GM12864 (cell line): ENCODE measurements around the gene TUBA4A.
"Not testable (repeated sequence)": the region's sequence is repeated elsewhere in the genome, so short reads cannot be mapped to it uniquely, and the experiment has no call there.

Experiments used
- DNase-seq: peaks from one replicate; pipeline ENCODE4 v3.0.0-alpha.2; 2011; ENCODE audit warnings: low read depth
- H3K4me3 ChIP-seq: 2 replicates; pipeline ENCODE4 v1.5.1; 2011; ENCODE audit warnings: mild to moderate bottlenecking, low read depth, low read length, control low read depth
- TF ChIP-seq, protein P1 (sequence below): IDR thresholded peaks from 2 replicates; pipeline ENCODE4 v1.5.1; 2011; ENCODE audit warnings: low read depth, mild to moderate bottlenecking, moderate library complexity, low read length, control low read depth, inconsistent platforms; ENCODE audit errors: missing control alignments

Gene TUBA4A

DNA sequence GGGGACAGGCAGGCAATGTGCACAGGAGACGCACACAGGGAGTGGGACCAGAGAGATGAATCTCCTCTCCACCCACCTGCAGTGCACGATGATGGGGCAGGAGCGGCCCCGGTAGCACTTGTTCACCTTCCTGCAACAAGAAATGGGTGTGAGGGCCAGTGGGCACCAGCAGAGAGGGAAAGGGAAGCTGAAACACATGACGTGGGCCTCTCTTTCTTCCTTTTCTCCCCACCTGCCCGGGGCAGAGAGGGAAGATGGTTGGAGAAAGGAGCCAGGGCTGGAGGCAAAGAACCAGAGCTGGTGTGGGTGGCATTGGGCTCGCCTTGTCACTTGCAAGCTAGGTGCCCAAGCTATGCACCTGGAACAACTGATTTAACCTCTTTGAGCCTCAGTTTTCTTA is 37.7 kb upstream of the TUBA4A start:
- TF ChIP-seq, protein P1, sequence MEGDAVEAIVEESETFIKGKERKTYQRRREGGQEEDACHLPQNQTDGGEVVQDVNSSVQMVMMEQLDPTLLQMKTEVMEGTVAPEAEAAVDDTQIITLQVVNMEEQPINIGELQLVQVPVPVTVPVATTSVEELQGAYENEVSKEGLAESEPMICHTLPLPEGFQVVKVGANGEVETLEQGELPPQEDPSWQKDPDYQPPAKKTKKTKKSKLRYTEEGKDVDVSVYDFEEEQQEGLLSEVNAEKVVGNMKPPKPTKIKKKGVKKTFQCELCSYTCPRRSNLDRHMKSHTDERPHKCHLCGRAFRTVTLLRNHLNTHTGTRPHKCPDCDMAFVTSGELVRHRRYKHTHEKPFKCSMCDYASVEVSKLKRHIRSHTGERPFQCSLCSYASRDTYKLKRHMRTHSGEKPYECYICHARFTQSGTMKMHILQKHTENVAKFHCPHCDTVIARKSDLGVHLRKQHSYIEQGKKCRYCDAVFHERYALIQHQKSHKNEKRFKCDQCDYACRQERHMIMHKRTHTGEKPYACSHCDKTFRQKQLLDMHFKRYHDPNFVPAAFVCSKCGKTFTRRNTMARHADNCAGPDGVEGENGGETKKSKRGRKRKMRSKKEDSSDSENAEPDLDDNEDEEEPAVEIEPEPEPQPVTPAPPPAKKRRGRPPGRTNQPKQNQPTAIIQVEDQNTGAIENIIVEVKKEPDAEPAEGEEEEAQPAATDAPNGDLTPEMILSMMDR, result no peak
- DNase-seq, result no peak
- H3K4me3 ChIP-seq, result no peak overlapping the region

DNA sequence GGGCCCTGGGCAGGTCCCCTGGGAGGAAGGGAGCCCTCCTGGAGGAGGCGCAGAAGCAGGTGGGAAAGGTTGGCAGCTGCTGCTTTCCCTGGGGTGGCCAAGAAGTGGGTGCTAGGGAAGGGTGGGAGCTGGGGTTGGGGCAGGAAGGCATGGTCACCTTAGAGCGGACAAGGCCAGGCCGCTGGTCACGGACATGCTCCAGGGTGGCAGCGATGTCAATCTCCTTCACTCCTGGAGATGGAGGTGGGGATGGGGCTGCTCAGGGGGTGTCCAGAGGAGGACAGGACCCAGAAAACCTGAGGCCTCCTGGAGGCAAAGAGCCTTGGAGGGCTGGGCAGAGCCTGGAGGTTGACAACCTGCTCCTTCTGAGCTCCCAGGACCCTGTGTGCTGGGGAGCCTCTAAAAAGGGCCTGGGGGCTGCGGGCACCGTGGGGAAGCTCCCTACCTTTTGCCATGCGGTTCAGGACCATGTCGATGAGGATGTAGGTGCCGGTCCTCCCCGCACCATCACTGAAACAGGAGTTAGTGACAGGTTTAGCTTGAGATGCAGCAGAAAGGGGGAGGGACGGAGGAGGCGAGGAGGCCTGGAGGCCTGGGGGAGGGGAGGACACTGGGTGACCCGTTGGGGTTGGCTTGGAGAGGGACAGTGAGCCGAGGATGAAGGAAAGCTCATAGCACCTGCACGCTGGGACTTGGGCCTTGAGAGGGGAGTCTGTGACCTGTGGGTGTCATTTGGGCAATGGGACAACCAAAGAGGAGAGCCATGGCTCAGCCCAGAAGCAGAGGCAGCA is 36.9 kb upstream of the TUBA4A start:
- no peak overlapping the region for H3K4me3 ChIP-seq
- TF ChIP-seq, protein P1, result no peak
- DNase-seq, result no peak

DNA sequence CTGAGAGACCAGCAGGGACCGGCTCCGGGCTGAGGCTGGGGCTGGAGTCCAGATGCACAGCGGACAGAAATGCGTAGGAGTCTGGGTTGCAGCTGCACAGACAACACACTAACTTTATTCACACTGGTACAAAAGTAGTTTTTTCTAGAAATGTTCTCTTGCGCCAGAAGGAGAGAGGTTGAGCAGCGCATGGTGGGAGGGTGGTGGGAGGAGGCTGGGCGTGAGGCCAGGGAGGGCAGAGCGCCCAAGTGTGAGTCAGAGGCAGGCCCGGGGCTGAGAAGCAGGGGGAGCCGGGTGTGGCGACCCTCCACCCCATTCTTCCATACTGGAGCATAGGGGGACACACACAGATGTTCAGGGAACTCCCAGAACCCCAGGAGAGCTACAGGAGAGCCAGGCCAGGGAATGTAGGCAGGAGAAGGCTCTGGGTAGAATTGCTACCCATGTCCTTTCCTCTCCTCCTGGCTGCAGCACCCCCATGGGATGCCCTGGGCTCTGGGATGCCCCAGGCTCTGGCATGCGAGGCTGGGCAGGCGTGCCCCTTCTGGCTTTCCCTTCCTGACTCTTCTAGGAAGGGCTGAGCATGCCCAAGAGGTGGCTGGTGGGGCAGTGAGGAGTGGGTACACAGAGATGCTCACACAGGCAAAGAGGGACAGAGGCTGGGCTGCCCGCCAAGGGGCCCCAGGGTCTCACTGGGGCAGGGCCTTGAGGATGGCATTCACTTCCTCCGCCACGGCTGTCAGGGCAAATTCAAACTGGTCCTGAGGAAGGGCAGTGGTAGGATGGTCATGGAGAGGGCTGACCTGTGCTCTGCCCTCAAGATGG is 36.0 kb upstream of the TUBA4A start:
- DNase-seq, result no peak
- TF ChIP-seq, protein P1, result no peak
- H3K4me3 ChIP-seq, result no peak overlapping the region

DNA sequence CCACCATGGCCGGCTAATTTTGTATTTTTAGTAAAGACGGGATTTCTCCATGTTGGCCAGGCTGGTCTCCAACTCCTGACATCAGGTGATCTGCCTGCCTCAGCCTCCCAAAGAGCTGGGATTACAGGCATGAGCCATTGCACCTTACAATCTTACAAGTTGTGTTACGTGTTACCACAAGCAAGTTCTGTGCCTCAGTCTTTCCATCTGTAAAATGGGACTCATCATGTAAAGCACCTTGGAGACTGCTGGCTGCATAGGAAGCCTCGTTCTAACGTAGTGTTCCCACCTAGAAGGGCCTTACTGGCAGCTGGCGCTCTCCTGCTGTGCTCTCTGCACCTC is 35.4 kb upstream of the TUBA4A start:
- no peak overlapping the region for H3K4me3 ChIP-seq
- DNase-seq, result no peak
- TF ChIP-seq, protein P1, result no peak

DNA sequence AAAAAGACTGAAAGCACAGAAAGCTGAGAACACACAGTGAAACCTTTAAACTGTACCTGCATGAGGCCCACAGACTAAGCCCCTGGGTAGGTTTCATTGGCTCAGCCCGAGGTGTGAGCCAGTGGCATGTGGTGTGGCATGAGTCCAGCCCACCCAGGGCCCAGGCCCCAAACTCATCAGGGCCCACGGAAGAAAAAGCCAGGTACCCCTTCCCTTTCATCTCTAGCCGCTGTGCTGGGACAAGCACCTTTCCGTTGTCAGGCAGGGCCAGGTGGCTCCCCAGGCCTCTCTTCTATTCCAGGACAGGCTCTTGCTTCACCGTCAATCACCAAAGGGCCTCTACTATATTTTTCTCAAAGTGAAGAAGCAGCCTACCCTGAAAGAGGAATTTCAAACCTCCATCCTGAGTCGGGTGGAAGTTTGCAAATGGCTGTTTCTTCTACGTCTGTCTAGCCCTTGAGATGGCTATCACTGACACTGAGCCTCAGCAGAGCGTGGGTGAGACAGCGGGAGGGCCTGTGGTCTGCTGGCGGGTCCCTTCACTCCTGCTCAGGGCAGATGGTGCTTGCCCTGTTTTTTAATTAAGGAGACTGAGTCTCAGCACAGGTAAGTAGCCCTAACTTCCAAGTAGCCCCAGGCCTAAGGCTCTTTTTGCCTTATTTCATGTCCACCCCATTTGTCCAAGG is 34.0 kb upstream of the TUBA4A start:
- H3K4me3 ChIP-seq, result no peak overlapping the region
- TF ChIP-seq, protein P1, result no peak
- no peak for DNase-seq

DNA sequence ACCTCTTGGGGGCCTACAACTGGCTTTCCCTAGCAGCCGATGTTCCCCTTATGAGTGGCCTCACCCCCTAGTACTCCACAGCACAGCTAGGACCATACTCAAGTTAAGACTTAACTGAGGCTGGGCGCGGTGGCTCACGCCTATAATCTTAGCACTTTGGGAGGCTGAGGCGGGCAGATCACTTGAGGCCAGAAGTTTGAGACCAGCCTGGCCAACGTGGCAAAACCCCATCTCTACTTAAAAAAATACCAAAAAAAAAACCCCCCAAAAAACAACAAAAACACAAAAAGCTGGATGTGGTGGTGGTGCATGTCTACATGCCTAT is 33.4 kb upstream of the TUBA4A start:
- H3K4me3 ChIP-seq, DNase-seq: not testable (repeated sequence)

DNA sequence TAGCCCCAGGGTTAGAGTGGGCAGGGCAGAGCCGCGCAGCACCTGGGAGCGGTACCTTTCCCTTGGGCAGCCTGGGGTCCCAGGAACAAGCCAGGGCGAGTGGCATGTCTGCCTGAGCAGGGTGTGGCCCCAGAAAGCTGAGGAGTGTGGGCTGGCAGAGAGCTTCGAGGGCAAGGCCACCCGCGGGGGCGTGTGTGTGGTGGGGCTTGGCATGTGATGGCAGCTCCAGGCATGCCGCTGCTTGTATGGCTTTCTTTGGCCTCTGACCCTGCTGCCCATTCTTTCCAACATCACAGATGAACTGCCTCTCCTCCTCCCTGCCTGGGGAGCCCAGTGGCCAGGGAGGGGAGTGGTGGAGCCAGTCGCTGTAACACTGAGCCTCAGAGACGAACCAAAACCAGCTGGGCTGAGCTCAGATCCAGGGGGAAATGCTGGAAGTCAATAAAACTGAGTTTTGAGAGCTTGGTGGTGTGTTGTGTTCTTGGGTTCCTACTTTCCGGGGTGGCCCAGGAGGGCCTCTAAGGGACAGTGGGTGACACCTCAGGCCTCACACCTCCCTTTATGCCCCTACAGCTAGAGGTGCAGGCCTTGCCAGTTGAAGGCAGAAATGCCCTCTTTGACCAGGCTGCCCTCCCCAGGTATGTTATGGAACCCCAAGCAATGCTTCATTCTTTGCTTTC is 32.9 kb upstream of the TUBA4A start:
- TF ChIP-seq, protein P1, result peak; percentile 19
- H3K4me3 ChIP-seq, result no peak overlapping the region
- no peak for DNase-seq
